Measurements from ENCODE around the gene SIGLEC5.

DNA sequence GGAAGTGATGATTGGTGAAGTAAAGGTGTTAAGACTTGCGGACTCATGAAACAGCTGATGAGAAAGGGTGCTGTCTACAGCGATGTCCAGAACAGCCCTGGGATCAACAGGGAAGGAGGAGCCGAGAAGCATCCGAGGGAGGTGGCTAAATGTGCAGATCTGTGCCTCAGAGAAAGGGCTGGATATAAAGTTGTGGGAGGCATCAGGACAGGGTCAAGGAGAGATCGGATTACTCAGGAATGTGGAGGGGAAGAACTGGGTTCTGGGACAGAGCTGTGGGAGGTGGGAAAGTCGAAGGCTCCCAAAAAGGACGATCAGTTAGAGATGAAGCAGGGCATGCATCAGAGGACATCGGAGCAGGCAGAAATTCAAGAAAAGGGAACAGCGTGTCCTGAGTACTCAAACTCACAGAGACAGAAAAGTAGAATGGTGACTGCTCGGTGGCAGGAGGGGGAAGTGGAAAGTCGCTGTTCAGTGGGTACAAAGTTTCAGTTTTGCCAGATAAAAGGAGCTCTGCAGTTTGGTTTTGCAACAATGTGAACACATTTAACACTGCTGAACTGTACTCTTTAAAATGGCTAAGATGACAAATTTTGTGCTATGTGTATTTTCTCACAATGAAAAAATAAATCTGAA lies 14.6 kb upstream of the SIGLEC5 start:
- TF ChIP-seq, protein P1, sequence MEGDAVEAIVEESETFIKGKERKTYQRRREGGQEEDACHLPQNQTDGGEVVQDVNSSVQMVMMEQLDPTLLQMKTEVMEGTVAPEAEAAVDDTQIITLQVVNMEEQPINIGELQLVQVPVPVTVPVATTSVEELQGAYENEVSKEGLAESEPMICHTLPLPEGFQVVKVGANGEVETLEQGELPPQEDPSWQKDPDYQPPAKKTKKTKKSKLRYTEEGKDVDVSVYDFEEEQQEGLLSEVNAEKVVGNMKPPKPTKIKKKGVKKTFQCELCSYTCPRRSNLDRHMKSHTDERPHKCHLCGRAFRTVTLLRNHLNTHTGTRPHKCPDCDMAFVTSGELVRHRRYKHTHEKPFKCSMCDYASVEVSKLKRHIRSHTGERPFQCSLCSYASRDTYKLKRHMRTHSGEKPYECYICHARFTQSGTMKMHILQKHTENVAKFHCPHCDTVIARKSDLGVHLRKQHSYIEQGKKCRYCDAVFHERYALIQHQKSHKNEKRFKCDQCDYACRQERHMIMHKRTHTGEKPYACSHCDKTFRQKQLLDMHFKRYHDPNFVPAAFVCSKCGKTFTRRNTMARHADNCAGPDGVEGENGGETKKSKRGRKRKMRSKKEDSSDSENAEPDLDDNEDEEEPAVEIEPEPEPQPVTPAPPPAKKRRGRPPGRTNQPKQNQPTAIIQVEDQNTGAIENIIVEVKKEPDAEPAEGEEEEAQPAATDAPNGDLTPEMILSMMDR (IDR thresholded peaks at IDR 0.05; ENCODE audit: low read depth, low read length, missing input control): no peak
- TF ChIP-seq, protein P2, sequence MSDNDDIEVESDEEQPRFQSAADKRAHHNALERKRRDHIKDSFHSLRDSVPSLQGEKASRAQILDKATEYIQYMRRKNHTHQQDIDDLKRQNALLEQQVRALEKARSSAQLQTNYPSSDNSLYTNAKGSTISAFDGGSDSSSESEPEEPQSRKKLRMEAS (IDR thresholded peaks at IDR 0.05): no peak
- TF ChIP-seq TAF1 (conservative IDR thresholded peaks at IDR 0.05): no peak
- no peak for TF ChIP-seq YY1 (IDR thresholded peaks at IDR 0.05)
- TF ChIP-seq, protein P3, sequence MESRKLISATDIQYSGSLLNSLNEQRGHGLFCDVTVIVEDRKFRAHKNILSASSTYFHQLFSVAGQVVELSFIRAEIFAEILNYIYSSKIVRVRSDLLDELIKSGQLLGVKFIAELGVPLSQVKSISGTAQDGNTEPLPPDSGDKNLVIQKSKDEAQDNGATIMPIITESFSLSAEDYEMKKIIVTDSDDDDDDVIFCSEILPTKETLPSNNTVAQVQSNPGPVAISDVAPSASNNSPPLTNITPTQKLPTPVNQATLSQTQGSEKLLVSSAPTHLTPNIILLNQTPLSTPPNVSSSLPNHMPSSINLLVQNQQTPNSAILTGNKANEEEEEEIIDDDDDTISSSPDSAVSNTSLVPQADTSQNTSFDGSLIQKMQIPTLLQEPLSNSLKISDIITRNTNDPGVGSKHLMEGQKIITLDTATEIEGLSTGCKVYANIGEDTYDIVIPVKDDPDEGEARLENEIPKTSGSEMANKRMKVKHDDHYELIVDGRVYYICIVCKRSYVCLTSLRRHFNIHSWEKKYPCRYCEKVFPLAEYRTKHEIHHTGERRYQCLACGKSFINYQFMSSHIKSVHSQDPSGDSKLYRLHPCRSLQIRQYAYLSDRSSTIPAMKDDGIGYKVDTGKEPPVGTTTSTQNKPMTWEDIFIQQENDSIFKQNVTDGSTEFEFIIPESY (IDR thresholded peaks at IDR 0.05): no peak
- TF ChIP-seq, protein P4, sequence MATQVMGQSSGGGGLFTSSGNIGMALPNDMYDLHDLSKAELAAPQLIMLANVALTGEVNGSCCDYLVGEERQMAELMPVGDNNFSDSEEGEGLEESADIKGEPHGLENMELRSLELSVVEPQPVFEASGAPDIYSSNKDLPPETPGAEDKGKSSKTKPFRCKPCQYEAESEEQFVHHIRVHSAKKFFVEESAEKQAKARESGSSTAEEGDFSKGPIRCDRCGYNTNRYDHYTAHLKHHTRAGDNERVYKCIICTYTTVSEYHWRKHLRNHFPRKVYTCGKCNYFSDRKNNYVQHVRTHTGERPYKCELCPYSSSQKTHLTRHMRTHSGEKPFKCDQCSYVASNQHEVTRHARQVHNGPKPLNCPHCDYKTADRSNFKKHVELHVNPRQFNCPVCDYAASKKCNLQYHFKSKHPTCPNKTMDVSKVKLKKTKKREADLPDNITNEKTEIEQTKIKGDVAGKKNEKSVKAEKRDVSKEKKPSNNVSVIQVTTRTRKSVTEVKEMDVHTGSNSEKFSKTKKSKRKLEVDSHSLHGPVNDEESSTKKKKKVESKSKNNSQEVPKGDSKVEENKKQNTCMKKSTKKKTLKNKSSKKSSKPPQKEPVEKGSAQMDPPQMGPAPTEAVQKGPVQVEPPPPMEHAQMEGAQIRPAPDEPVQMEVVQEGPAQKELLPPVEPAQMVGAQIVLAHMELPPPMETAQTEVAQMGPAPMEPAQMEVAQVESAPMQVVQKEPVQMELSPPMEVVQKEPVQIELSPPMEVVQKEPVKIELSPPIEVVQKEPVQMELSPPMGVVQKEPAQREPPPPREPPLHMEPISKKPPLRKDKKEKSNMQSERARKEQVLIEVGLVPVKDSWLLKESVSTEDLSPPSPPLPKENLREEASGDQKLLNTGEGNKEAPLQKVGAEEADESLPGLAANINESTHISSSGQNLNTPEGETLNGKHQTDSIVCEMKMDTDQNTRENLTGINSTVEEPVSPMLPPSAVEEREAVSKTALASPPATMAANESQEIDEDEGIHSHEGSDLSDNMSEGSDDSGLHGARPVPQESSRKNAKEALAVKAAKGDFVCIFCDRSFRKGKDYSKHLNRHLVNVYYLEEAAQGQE (IDR thresholded peaks at IDR 0.05): no peak
- TF ChIP-seq FOXA1 (IDR thresholded peaks at IDR 0.05): no peak
- no peak for TF ChIP-seq FOXA2 (IDR thresholded peaks at IDR 0.05)
- no peak for TF ChIP-seq SP1 (IDR thresholded peaks at IDR 0.05)
- TF ChIP-seq EGR1 (IDR thresholded peaks at IDR 0.05; ENCODE audit: low read depth in 2 of 2): no peak
- TF ChIP-seq RAD21 (IDR thresholded peaks at IDR 0.05): no peak
- TF ChIP-seq JUND (IDR thresholded peaks at IDR 0.05): no peak
- no peak for TF ChIP-seq GABPA (IDR thresholded peaks at IDR 0.05 in 1 of 2, conservative IDR thresholded peaks at IDR 0.05 in 1 of 2)
- TF ChIP-seq, protein P5, sequence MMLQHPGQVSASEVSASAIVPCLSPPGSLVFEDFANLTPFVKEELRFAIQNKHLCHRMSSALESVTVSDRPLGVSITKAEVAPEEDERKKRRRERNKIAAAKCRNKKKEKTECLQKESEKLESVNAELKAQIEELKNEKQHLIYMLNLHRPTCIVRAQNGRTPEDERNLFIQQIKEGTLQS (IDR thresholded peaks at IDR 0.05): no peak
